Measurements from ENCODE around the gene PROK2.

The PROK2 gene

GRCh38 chr3:71784914-71785531 lies at the start of gene PROK2:
Gene PROK2 (minus strand): TSS chr3:71785148. CDS start chr3:71785052, 96 bp downstream.
- DNase-seq, result peak; percentile 13

- DNase-seq, result no peak
Observed at GRCh38 chr3:71831599-71831998, 46.7 kb upstream of the PROK2 start.

GRCh38 chr3:71825551-71826283 lies 40.8 kb upstream of the PROK2 start:
- no peak for DNase-seq

GRCh38 chr3:71821116-71821515 lies 36.2 kb upstream of the PROK2 start:
- DNase-seq, result no peak

- DNase-seq, result no peak
Observed at GRCh38 chr3:71817262-71817661, 32.3 kb upstream of the PROK2 start.

- no peak for DNase-seq
Observed at GRCh38 chr3:71816767-71817156, 31.8 kb upstream of the PROK2 start.

GRCh38 chr3:71815340-71816067 lies 30.6 kb upstream of the PROK2 start:
- no peak for DNase-seq

- DNase-seq, result no peak
Observed at GRCh38 chr3:71813704-71814103, 28.8 kb upstream of the PROK2 start.

- no peak for DNase-seq
Observed at GRCh38 chr3:71813073-71813472, 28.1 kb upstream of the PROK2 start.

- no peak for DNase-seq
Observed at GRCh38 chr3:71810056-71810455, 25.1 kb upstream of the PROK2 start.

GRCh38 chr3:71809321-71810026 lies 24.5 kb upstream of the PROK2 start:
- no peak for DNase-seq

- DNase-seq, result no peak
Observed at GRCh38 chr3:71806736-71807135, 21.8 kb upstream of the PROK2 start.

- DNase-seq, result no peak
Observed at GRCh38 chr3:71805691-71806090, 20.7 kb upstream of the PROK2 start.

- no peak for DNase-seq
Observed at GRCh38 chr3:71805199-71805598, 20.3 kb upstream of the PROK2 start.

- DNase-seq, result no peak
Observed at GRCh38 chr3:71803248-71803647, 18.3 kb upstream of the PROK2 start.

- DNase-seq, result no peak
Observed at GRCh38 chr3:71801986-71802385, 17.0 kb upstream of the PROK2 start.

GRCh38 chr3:71800023-71800422 lies 15.1 kb upstream of the PROK2 start:
- no peak for DNase-seq

GRCh38 chr3:71797455-71797854 lies 12.5 kb upstream of the PROK2 start:
- DNase-seq, result no peak

GRCh38 chr3:71796290-71796689 lies 11.3 kb upstream of the PROK2 start:
- DNase-seq, result no peak

- DNase-seq, result no peak
Observed at GRCh38 chr3:71791634-71792033, 6.7 kb upstream of the PROK2 start.

GRCh38 chr3:71789922-71790321 lies 5.0 kb upstream of the PROK2 start:
- no peak for DNase-seq

- DNase-seq, result no peak
Observed at GRCh38 chr3:71787851-71788405, 3.0 kb upstream of the PROK2 start.

- no peak for DNase-seq
Observed at GRCh38 chr3:71786551-71786950, 1.6 kb upstream of the PROK2 start.

Measured in activated CD4-positive, alpha-beta T cell treated with anti-CD3 and anti-CD28 coated beads, Interleukin-2, amount 50 U/mL, for 1 hour (primary cell).